ENCODE data around the gene RAB1B. TPM values are rescaled to one million over a fixed set of nuclear protein-coding genes. Genes with fewer than 3 reads are reported as not detected.
A peak's percentile ranks its signal among the peaks of the same experiment; 100 is the strongest.

RAB1B gene
- total and polyA plus RNA-seq, 10 of the 15 experiments (the other 5 are each of a cell fraction or from before 2014, with no cell fraction given) = 10.4 to 193 (median 96.9) TPM

DNA sequence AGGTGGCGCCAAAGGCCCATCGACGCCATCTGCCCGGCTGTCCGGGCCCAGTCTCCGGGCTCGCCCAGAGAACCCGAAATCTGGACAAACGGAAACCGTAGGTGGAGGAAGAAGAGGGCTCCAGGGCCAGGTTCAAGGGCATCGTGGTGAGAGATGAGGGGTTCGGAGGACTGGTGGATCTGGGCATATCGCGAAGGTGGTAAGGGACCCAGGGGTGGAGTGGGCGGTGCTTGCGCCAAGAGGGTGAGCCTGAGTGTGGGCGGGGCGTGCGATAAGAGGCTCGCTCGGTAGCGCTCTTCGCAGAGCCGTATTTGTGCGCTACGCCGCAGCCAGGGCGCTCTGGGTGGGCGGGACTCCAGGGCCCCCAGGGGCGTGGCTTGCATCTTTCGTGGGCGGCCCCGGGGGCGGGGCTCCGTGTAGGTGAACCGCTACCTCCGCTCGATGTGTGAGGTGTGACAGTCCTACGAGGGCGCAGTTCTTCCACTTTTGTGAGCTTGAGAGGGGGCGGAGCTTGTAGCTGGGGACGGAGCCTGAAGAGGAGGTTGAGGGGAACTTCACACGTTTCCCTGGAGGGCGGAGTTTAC lies 43.6 kb downstream of the RAB1B start (continued):
- TF ChIP-seq, protein P1, sequence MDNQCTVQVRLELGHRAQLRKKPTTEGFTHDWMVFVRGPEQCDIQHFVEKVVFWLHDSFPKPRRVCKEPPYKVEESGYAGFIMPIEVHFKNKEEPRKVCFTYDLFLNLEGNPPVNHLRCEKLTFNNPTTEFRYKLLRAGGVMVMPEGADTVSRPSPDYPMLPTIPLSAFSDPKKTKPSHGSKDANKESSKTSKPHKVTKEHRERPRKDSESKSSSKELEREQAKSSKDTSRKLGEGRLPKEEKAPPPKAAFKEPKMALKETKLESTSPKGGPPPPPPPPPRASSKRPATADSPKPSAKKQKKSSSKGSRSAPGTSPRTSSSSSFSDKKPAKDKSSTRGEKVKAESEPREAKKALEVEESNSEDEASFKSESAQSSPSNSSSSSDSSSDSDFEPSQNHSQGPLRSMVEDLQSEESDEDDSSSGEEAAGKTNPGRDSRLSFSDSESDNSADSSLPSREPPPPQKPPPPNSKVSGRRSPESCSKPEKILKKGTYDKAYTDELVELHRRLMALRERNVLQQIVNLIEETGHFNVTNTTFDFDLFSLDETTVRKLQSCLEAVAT (IDR thresholded peaks at IDR 0.05) = peak; percentile 73
- TF ChIP-seq NR2F1 (conservative IDR thresholded peaks at IDR 0.05) = peak; percentile 54; the same call in 1 of the 2 replicates
- TF ChIP-seq TAF1 (IDR thresholded peaks at IDR 0.05; ENCODE audit: borderline replicate concordance, low read depth, low read length) = peak; percentile 8; the same call in 1 of the 2 replicates
- TF ChIP-seq EGR1 (IDR thresholded peaks at IDR 0.05; ENCODE audit: borderline replicate concordance in 1 of 2, low read depth in 2 of 2, low read length in 2 of 2) = peak in 1 of 2 experiments; percentile 66; a peak in 2 of 3 replicates
- peak; percentile 12; the same call in 1 of the 2 replicates for TF ChIP-seq ATF7 (IDR thresholded peaks at IDR 0.05; ENCODE audit: low read depth)
- no peak for TF ChIP-seq SIX5 (IDR thresholded peaks at IDR 0.05; ENCODE audit: low read depth, low read length, severe bottlenecking)
- TF ChIP-seq SMAD5 (IDR thresholded peaks at IDR 0.05; ENCODE audit: low read depth) = no peak
- TF ChIP-seq KDM1A (IDR thresholded peaks at IDR 0.05; ENCODE audit: borderline replicate concordance) = no peak
- TF ChIP-seq HSF1 (IDR thresholded peaks at IDR 0.05; ENCODE audit: low read depth, low read length) = no peak
- TF ChIP-seq, protein P2, sequence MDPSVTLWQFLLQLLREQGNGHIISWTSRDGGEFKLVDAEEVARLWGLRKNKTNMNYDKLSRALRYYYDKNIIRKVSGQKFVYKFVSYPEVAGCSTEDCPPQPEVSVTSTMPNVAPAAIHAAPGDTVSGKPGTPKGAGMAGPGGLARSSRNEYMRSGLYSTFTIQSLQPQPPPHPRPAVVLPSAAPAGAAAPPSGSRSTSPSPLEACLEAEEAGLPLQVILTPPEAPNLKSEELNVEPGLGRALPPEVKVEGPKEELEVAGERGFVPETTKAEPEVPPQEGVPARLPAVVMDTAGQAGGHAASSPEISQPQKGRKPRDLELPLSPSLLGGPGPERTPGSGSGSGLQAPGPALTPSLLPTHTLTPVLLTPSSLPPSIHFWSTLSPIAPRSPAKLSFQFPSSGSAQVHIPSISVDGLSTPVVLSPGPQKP (IDR thresholded peaks at IDR 0.05; ENCODE audit: low read depth, low read length) = no peak
- TF ChIP-seq SP1 (IDR thresholded peaks at IDR 0.05; ENCODE audit: low read depth, low read length) = no peak
- TF ChIP-seq, protein P3, sequence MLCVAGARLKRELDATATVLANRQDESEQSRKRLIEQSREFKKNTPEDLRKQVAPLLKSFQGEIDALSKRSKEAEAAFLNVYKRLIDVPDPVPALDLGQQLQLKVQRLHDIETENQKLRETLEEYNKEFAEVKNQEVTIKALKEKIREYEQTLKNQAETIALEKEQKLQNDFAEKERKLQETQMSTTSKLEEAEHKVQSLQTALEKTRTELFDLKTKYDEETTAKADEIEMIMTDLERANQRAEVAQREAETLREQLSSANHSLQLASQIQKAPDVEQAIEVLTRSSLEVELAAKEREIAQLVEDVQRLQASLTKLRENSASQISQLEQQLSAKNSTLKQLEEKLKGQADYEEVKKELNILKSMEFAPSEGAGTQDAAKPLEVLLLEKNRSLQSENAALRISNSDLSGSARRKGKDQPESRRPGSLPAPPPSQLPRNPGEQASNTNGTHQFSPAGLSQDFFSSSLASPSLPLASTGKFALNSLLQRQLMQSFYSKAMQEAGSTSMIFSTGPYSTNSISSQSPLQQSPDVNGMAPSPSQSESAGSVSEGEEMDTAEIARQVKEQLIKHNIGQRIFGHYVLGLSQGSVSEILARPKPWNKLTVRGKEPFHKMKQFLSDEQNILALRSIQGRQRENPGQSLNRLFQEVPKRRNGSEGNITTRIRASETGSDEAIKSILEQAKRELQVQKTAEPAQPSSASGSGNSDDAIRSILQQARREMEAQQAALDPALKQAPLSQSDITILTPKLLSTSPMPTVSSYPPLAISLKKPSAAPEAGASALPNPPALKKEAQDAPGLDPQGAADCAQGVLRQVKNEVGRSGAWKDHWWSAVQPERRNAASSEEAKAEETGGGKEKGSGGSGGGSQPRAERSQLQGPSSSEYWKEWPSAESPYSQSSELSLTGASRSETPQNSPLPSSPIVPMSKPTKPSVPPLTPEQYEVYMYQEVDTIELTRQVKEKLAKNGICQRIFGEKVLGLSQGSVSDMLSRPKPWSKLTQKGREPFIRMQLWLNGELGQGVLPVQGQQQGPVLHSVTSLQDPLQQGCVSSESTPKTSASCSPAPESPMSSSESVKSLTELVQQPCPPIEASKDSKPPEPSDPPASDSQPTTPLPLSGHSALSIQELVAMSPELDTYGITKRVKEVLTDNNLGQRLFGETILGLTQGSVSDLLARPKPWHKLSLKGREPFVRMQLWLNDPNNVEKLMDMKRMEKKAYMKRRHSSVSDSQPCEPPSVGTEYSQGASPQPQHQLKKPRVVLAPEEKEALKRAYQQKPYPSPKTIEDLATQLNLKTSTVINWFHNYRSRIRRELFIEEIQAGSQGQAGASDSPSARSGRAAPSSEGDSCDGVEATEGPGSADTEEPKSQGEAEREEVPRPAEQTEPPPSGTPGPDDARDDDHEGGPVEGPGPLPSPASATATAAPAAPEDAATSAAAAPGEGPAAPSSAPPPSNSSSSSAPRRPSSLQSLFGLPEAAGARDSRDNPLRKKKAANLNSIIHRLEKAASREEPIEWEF (IDR thresholded peaks at IDR 0.05; ENCODE audit: insufficient replicate concordance, low read depth, low read length) = no peak
- TF ChIP-seq CREB1 (IDR thresholded peaks at IDR 0.05; ENCODE audit: low read depth) = no peak; the same call in 1 of the 2 replicates
- TF ChIP-seq SUZ12 (IDR thresholded peaks at IDR 0.05; ENCODE audit: unreplicated experiment) = no peak
- TF ChIP-seq KLF5 (IDR thresholded peaks at IDR 0.05; ENCODE audit: partially characterized antibody) = peak; percentile 32
- TF ChIP-seq RAD21 (IDR thresholded peaks at IDR 0.05; ENCODE audit: insufficient read depth, low read depth, low read length) = peak; percentile 94
- TF ChIP-seq STAT1 (conservative IDR thresholded peaks at IDR 0.05) = peak; percentile 88; the same call in 1 of the 2 replicates
- TF ChIP-seq SREBF2 (IDR thresholded peaks at IDR 0.05; ENCODE audit: low read length) = no peak
- TF ChIP-seq ZNF207 (IDR thresholded peaks at IDR 0.05; ENCODE audit: borderline replicate concordance) = peak; percentile 94
- TF ChIP-seq, protein P4, sequence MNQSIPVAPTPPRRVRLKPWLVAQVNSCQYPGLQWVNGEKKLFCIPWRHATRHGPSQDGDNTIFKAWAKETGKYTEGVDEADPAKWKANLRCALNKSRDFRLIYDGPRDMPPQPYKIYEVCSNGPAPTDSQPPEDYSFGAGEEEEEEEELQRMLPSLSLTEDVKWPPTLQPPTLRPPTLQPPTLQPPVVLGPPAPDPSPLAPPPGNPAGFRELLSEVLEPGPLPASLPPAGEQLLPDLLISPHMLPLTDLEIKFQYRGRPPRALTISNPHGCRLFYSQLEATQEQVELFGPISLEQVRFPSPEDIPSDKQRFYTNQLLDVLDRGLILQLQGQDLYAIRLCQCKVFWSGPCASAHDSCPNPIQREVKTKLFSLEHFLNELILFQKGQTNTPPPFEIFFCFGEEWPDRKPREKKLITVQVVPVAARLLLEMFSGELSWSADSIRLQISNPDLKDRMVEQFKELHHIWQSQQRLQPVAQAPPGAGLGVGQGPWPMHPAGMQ (IDR thresholded peaks at IDR 0.05; ENCODE audit: borderline replicate concordance) = no peak
